Activated naive CD4-positive, alpha-beta T cell treated with anti-CD3 and anti-CD28 coated beads, Interleukin-2, amount 50 U/mL, for 16 hours (primary cell): ENCODE measurements around the gene RAB18.
"Not testable (repeated sequence)": the region's sequence is repeated elsewhere in the genome, so short reads cannot be mapped to it uniquely, and the experiment has no call there.

ENCODE experiments used
- DNase-seq: peaks from one replicate; pipeline ENCODE4 v3.0.0-alpha.2; 2020

RAB18 gene

GRCh38 chr10:27504007-27504807 lies at the start of gene RAB18:
TSS of gene RAB18 (plus strand) at chr10:27504304. CDS start at chr10:27504370, 66 bp downstream.
- DNase-seq, result peak; percentile 98

- DNase-seq, result no peak
Observed at GRCh38 chr10:27454837-27455236, 49.3 kb upstream of the RAB18 start.

- no peak for DNase-seq
Observed at GRCh38 chr10:27457261-27457945, 46.7 kb upstream of the RAB18 start.

GRCh38 chr10:27457966-27458365 lies 46.1 kb upstream of the RAB18 start:
- DNase-seq, result no peak

GRCh38 chr10:27461312-27461711 lies 42.8 kb upstream of the RAB18 start:
- no peak for DNase-seq

- no peak for DNase-seq
Observed at GRCh38 chr10:27463961-27464360, 40.1 kb upstream of the RAB18 start.

- no peak for DNase-seq
Observed at GRCh38 chr10:27464993-27465392, 39.1 kb upstream of the RAB18 start.

- DNase-seq, result not testable (repeated sequence)
Observed at GRCh38 chr10:27465596-27465995, 38.5 kb upstream of the RAB18 start.

GRCh38 chr10:27470885-27471284 lies 33.2 kb upstream of the RAB18 start:
- no peak for DNase-seq

- DNase-seq, result no peak
Observed at GRCh38 chr10:27474741-27475140, 29.4 kb upstream of the RAB18 start.

- DNase-seq, result no peak
Observed at GRCh38 chr10:27479016-27479415, 25.1 kb upstream of the RAB18 start.

GRCh38 chr10:27481486-27481885 lies 22.6 kb upstream of the RAB18 start:
- no peak for DNase-seq

- no peak for DNase-seq
Observed at GRCh38 chr10:27482984-27483956, 20.8 kb upstream of the RAB18 start.

GRCh38 chr10:27485368-27485767 lies 18.7 kb upstream of the RAB18 start:
- no peak for DNase-seq

- no peak for DNase-seq
Observed at GRCh38 chr10:27485986-27486385, 18.1 kb upstream of the RAB18 start.

- DNase-seq, result no peak
Observed at GRCh38 chr10:27490807-27491206, 13.3 kb upstream of the RAB18 start.

GRCh38 chr10:27494116-27494805 lies 9.8 kb upstream of the RAB18 start:
- no peak for DNase-seq

GRCh38 chr10:27496137-27496536 lies 8.0 kb upstream of the RAB18 start:
- no peak for DNase-seq

GRCh38 chr10:27500096-27500495 lies 4.0 kb upstream of the RAB18 start:
- no peak for DNase-seq

- no peak for DNase-seq
Observed at GRCh38 chr10:27500886-27501285, 3.2 kb upstream of the RAB18 start.

GRCh38 chr10:27503498-27504006 lies 552 bp upstream of the RAB18 start:
- DNase-seq, result no peak

GRCh38 chr10:27504808-27505460 lies 830 bp downstream of the RAB18 start:
- DNase-seq, result no peak
